Stimulated activated CD8-positive, alpha-beta memory T cell treated with anti-CD3 and anti-CD28 coated beads, Interleukin-15, amount 100 ng/mL, for 1 hour (primary cell): ENCODE data around the gene ZNF91.
A peak's percentile ranks its signal among the peaks of the same experiment; 100 is the strongest.
"Not testable (repeated sequence)": the region's sequence is repeated elsewhere in the genome, so short reads cannot be mapped to it uniquely, and the experiment has no call there.

Experiments
- DNase-seq: peaks from one replicate; pipeline ENCODE4 v3.0.0-alpha.2; 2020; ENCODE audit warnings: low read depth

ZNF91 gene

GRCh38 chr19:23395041-23395721 lies at the start of gene ZNF91:
Gene ZNF91 (minus strand): TSS chr19:23395471. CDS start chr19:23395354, 117 bp downstream.
- DNase-seq = peak; percentile 77

- no peak for DNase-seq
Measured at GRCh38 chr19:23440791-23441190, 45.5 kb upstream of the ZNF91 start.

GRCh38 chr19:23440207-23440606 lies 44.9 kb upstream of the ZNF91 start:
- no peak for DNase-seq

GRCh38 chr19:23439623-23440022 lies 44.4 kb upstream of the ZNF91 start:
- DNase-seq = no peak

GRCh38 chr19:23437901-23438300 lies 42.6 kb upstream of the ZNF91 start:
- DNase-seq = no peak

- DNase-seq = no peak
Measured at GRCh38 chr19:23436944-23437343, 41.7 kb upstream of the ZNF91 start.

- no peak for DNase-seq
Measured at GRCh38 chr19:23436318-23436717, 41.0 kb upstream of the ZNF91 start.

- no peak for DNase-seq
Measured at GRCh38 chr19:23420824-23421223, 25.6 kb upstream of the ZNF91 start.

GRCh38 chr19:23419261-23419660 lies 24.0 kb upstream of the ZNF91 start:
- DNase-seq = not testable (repeated sequence)

GRCh38 chr19:23415561-23416191 lies 20.4 kb upstream of the ZNF91 start:
- no peak for DNase-seq

GRCh38 chr19:23415034-23415433 lies 19.8 kb upstream of the ZNF91 start:
- DNase-seq = no peak

GRCh38 chr19:23410155-23410554 lies 14.9 kb upstream of the ZNF91 start:
- DNase-seq = no peak

- no peak for DNase-seq
Measured at GRCh38 chr19:23409392-23410048, 14.2 kb upstream of the ZNF91 start.

- DNase-seq = no peak
Measured at GRCh38 chr19:23407616-23408133, 12.4 kb upstream of the ZNF91 start.

GRCh38 chr19:23406721-23407120 lies 11.4 kb upstream of the ZNF91 start:
- no peak for DNase-seq

- no peak for DNase-seq
Measured at GRCh38 chr19:23406091-23406490, 10.8 kb upstream of the ZNF91 start.

GRCh38 chr19:23404676-23405075 lies 9.4 kb upstream of the ZNF91 start:
- DNase-seq = no peak

GRCh38 chr19:23403581-23404324 lies 8.5 kb upstream of the ZNF91 start:
- DNase-seq = no peak

- no peak for DNase-seq
Measured at GRCh38 chr19:23403052-23403451, 7.8 kb upstream of the ZNF91 start.

GRCh38 chr19:23402388-23402787 lies 7.1 kb upstream of the ZNF91 start:
- no peak for DNase-seq

- DNase-seq = no peak
Measured at GRCh38 chr19:23401086-23401610, 5.9 kb upstream of the ZNF91 start.

- DNase-seq = no peak
Measured at GRCh38 chr19:23399443-23399842, 4.2 kb upstream of the ZNF91 start.
